Cardiac ventricle fibroblast (primary cell): ENCODE data around the gene OR5B21. TPM values are rescaled to one million over a fixed set of nuclear protein-coding genes. Genes with fewer than 3 reads are reported as not detected.

Experiments
- total RNA-seq: library from RNA; depleted of rRNA; stranded (reverse); fragments of >200 nt; gene quantifications from 2 replicates; pipeline ENCODE4 v1.2.3, GENCODE V29; 2015

The OR5B21 gene
- not detected in 2 replicates for total RNA-seq

DNA sequence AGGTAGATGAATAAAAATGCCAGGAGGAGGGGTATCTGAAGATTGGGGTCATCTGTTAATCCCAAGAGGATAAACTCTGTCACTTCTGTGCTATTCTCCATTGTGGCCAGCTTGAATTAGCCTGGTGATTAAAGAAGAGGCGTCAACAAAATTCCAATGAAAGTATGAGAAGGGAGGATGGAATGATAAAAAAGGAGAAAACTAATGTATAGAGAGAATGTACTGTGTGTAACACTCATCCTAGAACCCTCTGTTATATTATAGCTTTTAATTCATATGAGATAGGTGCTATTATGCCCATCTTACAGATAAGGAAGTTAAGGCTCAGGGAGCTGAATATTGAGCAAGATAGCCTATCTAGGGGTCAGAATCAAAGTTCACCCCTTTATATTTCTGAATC, at the start of gene OR5B21:
TSS of gene OR5B21 (minus strand) at position 101 of the 400 bp plus-strand sequence. CDS start at position 101, 0 bp downstream.

Other genes with a start within 250 kb of the OR5B21 start
- not detected in 2 replicates for gene OR10W1, start 239.8 kb downstream of the OR5B21 start, total RNA-seq
- gene OR5B17, start 149.0 kb downstream of the OR5B21 start, total RNA-seq, result not detected in 2 replicates
- not detected in 2 replicates for gene OR5B3, start 101.2 kb downstream of the OR5B21 start, total RNA-seq
- not detected in 2 replicates for gene OR5B2, start 80.0 kb downstream of the OR5B21 start, total RNA-seq
- gene OR5B12, start 65.9 kb downstream of the OR5B21 start, total RNA-seq, result not detected in 2 replicates
- gene LPXN, start 67.8 kb upstream of the OR5B21 start, total RNA-seq, result 2.9 and 3.3 TPM in 2 replicates
- gene ZFP91, start 71.0 kb upstream of the OR5B21 start, total RNA-seq, result 24.7 and 28.1 TPM in 2 replicates
- 0.73 and 1.9 TPM in 2 replicates for gene CNTF, start 114.6 kb upstream of the OR5B21 start, total RNA-seq
- not detected in 2 replicates for gene GLYAT, start 223.8 kb upstream of the OR5B21 start, total RNA-seq